H1 (cell line): ENCODE results near the gene ELFN2. TPM values are rescaled to one million over a fixed set of nuclear protein-coding genes. Genes with fewer than 3 reads are reported as not detected.

ENCODE experiments used
- CTCF ChIA-PET: fragments of 300-600 bp; sonication (Branson Sonifier 250); formaldehyde crosslinking; loops from one replicate; lab custom pipeline; 2021; ENCODE audit not compliant: partially characterized antibody; lab: Charles Lee
- POLR2A ChIA-PET: fragments of 300-600 bp; sonication (Branson Sonifier 250); formaldehyde crosslinking; loops from one replicate; lab custom pipeline; 2021; ENCODE audit warnings: inconsistent platforms; ENCODE audit not compliant: partially characterized antibody; lab: Charles Lee
- DNase-seq, 2 experiments: peaks; one replicate each; pipeline versions ENCODE4 v3.0.0 to v3.0.0-alpha.2; 2010 to 2022; ENCODE audit warnings: low spot score in 2 of 2, low read depth in 1 of 2, mixed read lengths in 1 of 2
- FAIRE-seq: peaks from 2 replicates; lab custom pipeline; 2011; peaks lifted over from hg19 to GRCh38; lab: Jason Lieb, UNC
- H2AFZ ChIP-seq: 2 replicates; pipeline ENCODE4 v1.8.1; 2012; ENCODE audit warnings: low read length, inconsistent platforms
- H2AK5ac ChIP-seq: 2 replicates; pipeline ENCODE4 v1.6.1; 2013; ENCODE audit warnings: low read depth, low read length
- H2BK120ac ChIP-seq: replicated peaks from 2 replicates; pipeline ENCODE3; 2013; ENCODE audit warnings: low read depth, low read length, inconsistent platforms
- H2BK12ac ChIP-seq: 2 replicates; pipeline ENCODE4 v1.6.1; 2013; ENCODE audit warnings: low read depth, low read length
- H2BK15ac ChIP-seq: 2 replicates; pipeline ENCODE4 v1.6.1; 2013; ENCODE audit warnings: low read length
- H2BK20ac ChIP-seq: 2 replicates; pipeline ENCODE4 v1.6.1; 2013; ENCODE audit warnings: low read length
- H2BK5ac ChIP-seq: 2 replicates; pipeline ENCODE4 v1.6.1; 2013; ENCODE audit warnings: low read depth, low read length
- H3K14ac ChIP-seq: 2 replicates; pipeline ENCODE4 v1.6.1; 2013; ENCODE audit warnings: inconsistent platforms; ENCODE audit not compliant: insufficient read length
- H3K18ac ChIP-seq: 2 replicates; pipeline ENCODE4 v1.6.1; 2013; ENCODE audit warnings: low read length; ENCODE audit errors: extremely low read depth
- H3K23ac ChIP-seq: 2 replicates; pipeline ENCODE4 v1.6.1; 2013; ENCODE audit warnings: inconsistent platforms; ENCODE audit not compliant: insufficient read length
- H3K23me2 ChIP-seq: 2 replicates; pipeline ENCODE4 v1.6.1; 2013; ENCODE audit warnings: low read depth, low read length
- H3K27ac ChIP-seq: 2 replicates; pipeline ENCODE4 v1.6.1; 2011; ENCODE audit warnings: low read depth, low read length, inconsistent platforms
- H3K27me3 ChIP-seq, 4 experiments: replicated peaks in 1 of 4; 1 replicate in 1 of 4; 2 replicates in 3 of 4; pipeline versions ENCODE4 v1.6.1 to v1.8.1; 2011 to 2013; ENCODE audit warnings: low read length in 3 of 4, mild to moderate bottlenecking in 3 of 4, inconsistent platforms in 2 of 4, mixed read lengths in 2 of 4, moderate library complexity in 1 of 4; ENCODE audit not compliant: control insufficient read depth in 3 of 4, insufficient read depth in 3 of 4; ENCODE audit errors: extremely low read depth in 1 of 4
- H3K36me3 ChIP-seq, 4 experiments: 2 replicates each; pipeline versions ENCODE4 v1.6.1 to v1.8.1; 2011 to 2013; ENCODE audit warnings: mild to moderate bottlenecking in 4 of 4, low read length in 3 of 4, moderate library complexity in 2 of 4, control low read depth in 1 of 4, inconsistent platforms in 1 of 4; ENCODE audit not compliant: insufficient read depth in 4 of 4, control insufficient read depth in 2 of 4
- H3K4ac ChIP-seq: replicated peaks from 2 replicates; pipeline ENCODE3; 2013; ENCODE audit warnings: low read length, low read depth, mixed read lengths, inconsistent platforms; ENCODE audit not compliant: insufficient read length
- H3K4me1 ChIP-seq, 4 experiments: replicated peaks in 1 of 4; 1 replicate in 1 of 4; 2 replicates in 3 of 4; pipeline versions ENCODE4 v1.6.1 to v1.8.1; 2011 to 2013; ENCODE audit warnings: low read length in 3 of 4, inconsistent platforms in 2 of 4, mixed read lengths in 1 of 4; ENCODE audit not compliant: insufficient read depth in 4 of 4, control insufficient read depth in 3 of 4
- H3K4me2 ChIP-seq, 2 experiments: 2 replicates each; pipeline versions ENCODE4 v1.6.1 to v1.8.1; 2011 to 2013; ENCODE audit warnings: low read depth in 2 of 2, low read length in 2 of 2, control low read depth in 1 of 2, inconsistent platforms in 1 of 2, mild to moderate bottlenecking in 1 of 2; ENCODE audit not compliant: insufficient read depth in 1 of 2
- H3K4me3 ChIP-seq, 4 experiments: fragments of 200-600, 300-600 bp in 1 of 4; sonication (generic), shearing (Covaris generic), sonication (Bioruptor Twin) in 1 of 4; 2 replicates each; pipeline versions ENCODE4 v1.5.1 to v1.8.1; 2011 to 2016; ENCODE audit warnings: low read length in 4 of 4, low read depth in 3 of 4, control low read depth in 2 of 4, inconsistent platforms in 2 of 4, mild to moderate bottlenecking in 2 of 4, mixed read lengths in 1 of 4, moderate library complexity in 1 of 4; ENCODE audit not compliant: insufficient read depth in 2 of 4; ENCODE audit errors: extremely low read depth in 1 of 4
- H3K56ac ChIP-seq: replicated peaks from 2 replicates; pipeline ENCODE3; 2013; ENCODE audit warnings: low read depth, mild to moderate bottlenecking, mixed read lengths, low read length, inconsistent platforms; ENCODE audit not compliant: insufficient read length
- H3K79me1 ChIP-seq: 2 replicates; pipeline ENCODE4 v1.6.1; 2013; ENCODE audit warnings: low read depth, low read length, control low read depth
- H3K79me2 ChIP-seq, 2 experiments: 2 replicates each; pipeline versions ENCODE4 v1.6.1 to v1.8.1; 2012 to 2013; ENCODE audit warnings: low read length in 2 of 2, mild to moderate bottlenecking in 2 of 2, inconsistent platforms in 1 of 2; ENCODE audit not compliant: insufficient read depth in 2 of 2, control insufficient read depth in 1 of 2
- H3K9ac ChIP-seq, 4 experiments: replicated peaks in 1 of 4; 1 replicate in 1 of 4; 2 replicates in 3 of 4; pipeline versions ENCODE4 v1.6.1 to v1.8.1; 2011 to 2013; ENCODE audit warnings: low read depth in 3 of 4, low read length in 3 of 4, control low read depth in 2 of 4, mild to moderate bottlenecking in 2 of 4, moderate library complexity in 2 of 4, inconsistent platforms in 1 of 4; ENCODE audit errors: extremely low read depth in 1 of 4
- H3K9me3 ChIP-seq, 2 experiments: 2 replicates each; pipeline versions ENCODE4 v1.6.1 to v1.8.1; 2012 to 2013; ENCODE audit warnings: mild to moderate bottlenecking in 2 of 2, moderate library complexity in 2 of 2, control low read depth in 1 of 2, inconsistent platforms in 1 of 2, low read depth in 1 of 2, low read length in 1 of 2, mixed read lengths in 1 of 2; ENCODE audit not compliant: insufficient read depth in 2 of 2
- H4K20me1 ChIP-seq, 2 experiments: replicated peaks in 1 of 2; 2 replicates each; pipeline versions ENCODE3 to v1.8.1; 2011 to 2013; ENCODE audit warnings: inconsistent platforms in 2 of 2, low read length in 2 of 2, mild to moderate bottlenecking in 1 of 2; ENCODE audit not compliant: insufficient read depth in 2 of 2, control insufficient read depth in 1 of 2
- H4K5ac ChIP-seq: 2 replicates; pipeline ENCODE4 v1.6.1; 2013; ENCODE audit warnings: low read length, low read depth, mixed read lengths, inconsistent platforms; ENCODE audit not compliant: insufficient read length
- H4K8ac ChIP-seq: 2 replicates; pipeline ENCODE4 v1.8.0; 2013; ENCODE audit warnings: mild to moderate bottlenecking, moderate library complexity, low read length, inconsistent platforms; ENCODE audit not compliant: insufficient read depth; ENCODE audit errors: extremely low read depth
- H4K91ac ChIP-seq: replicated peaks from 2 replicates; pipeline ENCODE3; 2013; ENCODE audit warnings: low read length, mixed read lengths, inconsistent platforms; ENCODE audit not compliant: insufficient read length
- ASH2L ChIP-seq: fragments of 200-600, 300-600 bp; sonication (generic); IDR thresholded peaks from one replicate; pipeline ENCODE4 v1.7.1; 2017; ENCODE audit warnings: low read length
- BACH1 ChIP-seq: IDR thresholded peaks from 2 replicates; pipeline ENCODE4 v1.6.1; 2012; ENCODE audit warnings: low read length, improper control_type of control experiment
- CEBPB ChIP-seq: IDR thresholded peaks from 2 replicates; pipeline ENCODE4 v1.6.1; 2012; ENCODE audit warnings: low read depth, low read length
- E2F6 ChIP-seq: IDR thresholded peaks from 2 replicates; pipeline ENCODE4 v1.6.1; 2012; ENCODE audit warnings: inconsistent platforms
- HDAC6 ChIP-seq: IDR thresholded peaks from one replicate; pipeline ENCODE4 v1.7.1; 2012; ENCODE audit warnings: low read depth, mild to moderate bottlenecking, inconsistent platforms, low read length, moderate library complexity
- JUND ChIP-seq: IDR thresholded peaks from 2 replicates; pipeline ENCODE4 v1.6.1; 2011; ENCODE audit warnings: mild to moderate bottlenecking, improper control_type of control experiment, low read length
- POU5F1 ChIP-seq: IDR thresholded peaks from 2 replicates; pipeline ENCODE4 v1.6.1; 2011; ENCODE audit warnings: low read depth, mild to moderate bottlenecking, low read length, moderate library complexity
- SIRT6 ChIP-seq: IDR thresholded peaks from one replicate; pipeline ENCODE4 v1.7.1; 2012; ENCODE audit warnings: low read length, inconsistent platforms
- SP1 ChIP-seq: IDR thresholded peaks from 2 replicates; pipeline ENCODE4 v1.6.1; 2011; ENCODE audit warnings: low read depth, low read length
- TAF1 ChIP-seq: IDR thresholded peaks from 2 replicates; pipeline ENCODE4 v1.6.1; 2011; ENCODE audit warnings: mild to moderate bottlenecking, low read depth, low read length
- TAF7 ChIP-seq: optimal IDR thresholded peaks from 2 replicates; pipeline ENCODE3; 2011; ENCODE audit warnings: low read depth, mild to moderate bottlenecking, inconsistent platforms, low read length, moderate library complexity, borderline replicate concordance
- WGBS, 2 experiments: shearing (Covaris generic) in 1 of 2; methylation state at CpG; one replicate each; pipeline versions ENCODE4 v1.1.6 to v1.1.7; 2013 to 2015; ENCODE audit warnings: low lambda C conversion rate in 2 of 2, mixed read lengths in 2 of 2, inconsistent platforms in 1 of 2, low coverage in 1 of 2, missing lambda C conversion rate in 1 of 2; ENCODE audit not compliant: insufficient replicate concordance in 2 of 2, insufficient coverage in 1 of 2, insufficient read length in 1 of 2; ENCODE audit errors: extremely low coverage in 1 of 2, missing lambda C conversion rate in 1 of 2; 5-methylcytosine and 5-hydroxymethylcytosine counted together
- polyA plus RNA-seq, 7 experiments: library from polyadenylated mRNA; depleted of rRNA in 3 of 7; stranded (reverse) in 5 of 7; unstranded in 2 of 7; fragments of >200 nt in 5 of 7; fragments of 200-250 nt in 2 of 7; gene quantifications; 1 replicate in 5 of 7; 2 replicates in 1 of 7; 4 replicates in 1 of 7; pipeline versions ENCODE4 v1.2.1 to v1.2.3, GENCODE V29; 2011 to 2013; ENCODE audit warnings: missing spikeins in 2 of 7, mixed read lengths in 2 of 7
- total RNA-seq: library from RNA; stranded (reverse); fragmentation: NEBNext Ultra II Directional; extraction: Animal tissue kit (Norgen Biotek cat#: 25700); gene quantifications from 2 replicates; pipeline ENCODE4 v1.2.1, GENCODE V29; 2021

The ELFN2 gene
- total and polyA plus RNA-seq, 2 of the 8 experiments (the other 6 are each of a cell fraction or from before 2014, with no cell fraction given), result 0.63 to 0.88 TPM

- Histone ChIP-seq H2BK120ac (no peak overlapping the region), H3K4me3 (no peak overlapping the region), H3K79me2 (no peaks in the 10 kb centered on the region), H3K14ac (no peak overlapping the region), H2AFZ (no peak overlapping the region), H2BK5ac (no peak overlapping the region), H3K4me2 (no peak overlapping the region), H3K4ac (no peak overlapping the region), H3K23ac (no peak overlapping the region), H3K27me3 (no peaks in the 10 kb centered on the region; a peak in 1 of 7 replicates), H3K18ac (no peak overlapping the region), H3K79me1 (no peaks in the 10 kb centered on the region), H4K91ac (no peak overlapping the region), H2BK12ac (no peak overlapping the region), H2BK15ac (no peak overlapping the region), H3K23me2 (no peaks in the 10 kb centered on the region), H2BK20ac (no peak overlapping the region), H3K27ac (no peak overlapping the region), H4K8ac (no peak overlapping the region), H3K9me3 (no peaks in the 10 kb centered on the region), H4K5ac (no peak overlapping the region), H4K20me1 (no peaks in the 10 kb centered on the region), H3K36me3 (no peaks in the 10 kb centered on the region), H3K56ac (no peak overlapping the region), H3K9ac (no peak overlapping the region), H2AK5ac (no peak overlapping the region), H3K4me1 (peaks cover 0 to 4% (median 1%) of the 10 kb centered on the region in 4 experiments; a peak in 3 of 7 replicates)
- no peak for DNase-seq
- no peak for FAIRE-seq
- WGBS, 2 experiments, result 95% methylated on average over 5 of the region's 8 CpGs; no CpG with 5 or more reads in 1 of the 2 experiments
- CTCF ChIA-PET, result interaction anchor here (1.1 kb wide), 2 partner anchors 97 to 117 kb away, joined by 3 read pairs; no protein-coding TSS in a partner anchor
- POLR2A ChIA-PET, result no interaction called here
- TF ChIP-seq POU5F1 (no peak), SP1 (no peak), JUND (no peak), ASH2L (no peak), TAF7 (no peak), CEBPB (no peak), E2F6 (no peak), TAF1 (no peak), SIRT6 (no peak), HDAC6 (no peak), BACH1 (no peak)
Observed at GRCh38 chr22:37375801-37376200, 51.5 kb downstream of the ELFN2 start.
